Renal pelvis (tissue), 4 donors: ENCODE measurements around the gene ADCY1. TPM values are rescaled to one million over a fixed set of nuclear protein-coding genes. Genes with fewer than 3 reads are reported as not detected.

Experiments
- DNase-seq: peaks from one replicate; pipeline ENCODE4 v3.0.0-alpha.2; 2013
- polyA plus RNA-seq, 3 donors: library from polyadenylated mRNA; unstranded; fragments of 120-200 nt; gene quantifications; one replicate each; pipeline ENCODE4 v1.2.1, GENCODE V29; 2013; ENCODE audit not compliant: insufficient read length in 3 of 3

Gene ADCY1
- polyA plus RNA-seq, 3 donors: 3.6 to 3.8 (median 3.7) TPM

DNA sequence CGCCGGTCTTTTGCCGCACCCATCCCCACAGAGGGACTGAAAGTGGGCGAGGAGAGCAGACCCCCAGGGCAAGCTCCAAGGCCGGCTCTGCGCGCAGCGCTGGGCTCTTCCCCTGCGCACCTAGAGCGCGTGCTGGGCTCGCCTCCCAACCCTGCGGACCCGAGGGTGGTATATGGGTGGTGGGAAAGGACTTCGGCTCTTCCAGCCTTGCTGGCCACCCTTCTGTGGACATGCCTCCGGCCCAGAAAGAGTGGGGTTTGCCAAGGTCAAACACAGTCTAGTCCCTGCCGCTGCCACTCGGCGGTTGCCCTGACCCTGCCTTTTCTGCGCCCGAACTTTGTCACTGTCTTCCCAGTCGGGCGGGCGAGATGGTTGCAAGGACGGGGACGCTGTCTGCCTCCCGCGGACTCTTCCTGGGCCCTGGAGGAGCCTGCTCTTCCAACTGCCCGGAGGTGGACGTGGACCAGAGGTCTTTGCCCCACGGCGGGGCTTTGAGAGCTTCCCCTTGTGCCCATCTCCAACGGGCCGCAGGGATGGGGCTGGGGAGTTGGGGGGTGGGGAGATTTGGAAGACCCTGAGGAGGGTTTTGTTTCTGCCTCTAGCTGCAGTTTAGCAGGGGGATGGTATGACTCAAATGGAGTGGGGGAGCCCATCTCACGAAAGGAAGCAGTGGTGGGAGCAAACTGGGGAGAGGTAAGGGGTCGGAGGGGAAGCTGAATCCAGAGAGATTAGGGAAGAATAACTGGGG, 1.5 kb downstream of the ADCY1 start:
- no peak for DNase-seq

GRCh38 chr7:45576249-45576929, 2.2 kb downstream of the ADCY1 start:
- no peak for DNase-seq

DNA sequence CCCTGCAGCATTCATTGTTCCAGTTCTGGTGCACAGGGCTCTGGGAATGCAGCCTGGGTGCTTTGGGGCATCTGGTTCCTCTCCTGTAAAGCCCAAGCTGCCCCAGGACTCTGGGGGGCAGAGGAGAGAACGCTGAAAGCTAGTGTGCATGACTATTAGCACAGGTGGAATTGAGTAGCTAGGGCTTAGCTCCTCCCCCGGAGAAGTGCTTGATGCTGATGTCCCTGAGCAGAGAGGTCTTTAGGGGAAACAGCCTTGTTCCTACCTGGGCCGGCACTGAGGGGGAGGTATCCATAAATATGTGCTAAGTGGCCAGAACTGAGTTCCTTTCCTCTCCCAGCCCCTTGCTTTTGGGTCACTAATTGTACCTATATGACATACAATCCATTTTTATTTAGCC, 3.9 kb downstream of the ADCY1 start:
- no peak for DNase-seq

- DNase-seq: no peak
Observed at GRCh38 chr7:45578467-45578866, 4.3 kb downstream of the ADCY1 start.

- DNase-seq: no peak
Observed at GRCh38 chr7:45579391-45579801, 5.2 kb downstream of the ADCY1 start.

DNA sequence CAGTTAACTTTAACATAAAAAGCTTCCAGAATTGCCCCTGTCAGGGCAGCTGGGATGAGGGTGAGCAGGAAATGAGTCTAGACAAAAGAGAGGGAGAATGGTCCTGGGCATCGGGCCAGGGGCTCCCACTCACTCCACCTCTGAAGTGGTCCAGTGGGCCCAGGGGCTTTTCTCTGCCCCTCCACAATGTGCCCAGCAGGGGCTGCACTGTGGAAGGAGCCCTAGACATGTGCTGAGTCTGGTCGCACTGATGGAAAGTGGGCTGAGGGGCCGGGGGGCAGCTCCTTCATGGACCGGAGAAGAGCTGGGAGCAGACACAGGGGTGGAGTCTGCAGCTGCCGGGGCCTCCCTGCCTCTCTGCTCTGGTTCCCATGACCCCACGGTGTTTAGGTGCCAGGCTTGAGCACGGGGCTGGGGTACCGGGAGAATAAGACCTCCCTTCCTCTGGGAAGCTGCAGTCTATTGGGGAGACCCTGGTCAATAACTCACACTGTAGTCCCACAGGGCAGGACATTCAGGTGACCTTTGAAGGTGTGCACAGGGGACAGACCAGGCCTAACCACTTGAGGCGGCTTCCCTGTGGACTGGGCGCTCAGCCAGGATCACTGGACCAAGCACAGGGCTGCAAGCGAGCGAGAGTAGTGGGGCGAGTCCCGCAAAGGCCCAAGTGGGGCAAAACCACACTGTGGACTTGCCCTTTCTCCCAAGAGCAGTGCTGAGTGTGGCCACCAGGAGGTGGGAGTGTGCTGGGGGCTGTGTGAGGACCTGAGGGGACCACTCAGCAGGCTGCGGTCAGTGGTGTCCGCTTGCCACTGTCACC, 6.1 kb downstream of the ADCY1 start:
- no peak for DNase-seq

DNA sequence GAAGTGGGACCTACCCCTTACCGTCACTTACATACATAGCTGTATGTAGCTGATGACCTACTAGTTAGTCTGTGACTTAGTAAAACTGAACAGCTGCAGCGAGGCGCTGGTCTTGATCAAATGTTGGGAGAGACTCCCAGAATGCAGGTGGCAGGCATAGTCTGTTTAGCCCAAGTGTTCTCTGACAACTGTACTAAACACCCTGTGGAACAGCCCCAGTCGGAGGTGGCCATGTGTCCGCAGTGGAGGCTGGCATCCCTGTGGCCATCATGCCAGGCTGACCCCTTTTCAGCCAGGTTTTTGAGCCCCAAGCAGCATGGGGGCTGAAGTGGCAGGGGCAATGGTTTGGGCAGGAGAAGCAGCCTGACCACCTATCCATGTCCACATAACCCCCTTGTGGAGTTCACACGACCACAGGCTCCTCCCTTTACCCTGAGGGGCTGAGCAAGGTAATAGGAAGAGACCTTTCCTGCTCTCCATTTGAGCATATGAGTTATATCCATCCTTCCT, 7.2 kb downstream of the ADCY1 start:
- no peak for DNase-seq

GRCh38 chr7:45582136-45582749, 8.1 kb downstream of the ADCY1 start:
- DNase-seq: no peak

GRCh38 chr7:45582868-45583277, 8.7 kb downstream of the ADCY1 start:
- no peak for DNase-seq

GRCh38 chr7:45583296-45583695, 9.1 kb downstream of the ADCY1 start:
- DNase-seq: no peak

DNA sequence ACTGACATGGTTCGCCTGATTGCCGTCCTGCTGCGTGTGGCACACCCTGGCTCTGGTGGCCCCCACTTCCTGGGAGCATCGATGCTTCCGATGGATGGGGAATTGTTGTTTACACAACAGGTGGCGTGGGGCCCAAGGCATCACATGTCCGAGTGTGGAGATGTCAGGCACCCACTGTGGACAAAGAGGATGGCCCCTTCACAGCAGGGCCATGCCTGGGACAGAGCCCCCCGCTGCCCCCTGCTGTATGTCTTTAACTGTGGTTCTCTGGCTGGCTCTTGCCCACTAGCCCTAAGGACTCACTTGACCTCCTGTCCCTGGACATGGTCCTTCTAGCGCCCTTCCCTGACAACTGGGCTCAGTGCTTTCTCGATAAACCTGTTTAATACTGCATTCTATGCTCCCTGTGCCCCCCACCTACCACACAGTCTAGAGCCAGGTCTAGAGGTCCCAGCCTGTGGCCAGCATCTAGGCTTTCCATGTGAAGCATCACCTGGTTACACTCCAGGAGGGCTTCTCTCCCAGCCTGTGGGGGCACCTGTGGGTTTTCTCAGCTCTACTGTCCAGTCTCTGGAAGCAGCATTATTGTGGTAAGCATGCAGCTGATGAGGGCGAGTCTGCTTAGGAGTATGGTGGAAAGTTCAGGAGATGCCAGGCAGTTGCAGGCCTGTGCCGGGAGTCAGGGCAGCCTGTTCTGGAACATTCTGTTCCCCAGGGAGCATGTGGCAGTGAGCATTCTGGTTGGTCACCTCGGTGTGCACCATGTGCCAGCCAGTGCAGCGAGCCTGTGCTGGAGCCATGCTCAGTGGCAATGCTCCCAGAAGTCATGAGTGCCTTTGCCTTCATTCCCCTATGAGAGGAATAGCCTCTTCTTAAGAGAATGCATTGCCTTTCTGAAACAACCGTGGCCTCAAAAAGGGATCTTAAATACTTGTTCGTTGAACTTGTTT, 10.4 kb downstream of the ADCY1 start:
- DNase-seq: no peak

- no peak for DNase-seq
Observed at GRCh38 chr7:45585628-45586027, 11.5 kb downstream of the ADCY1 start.

- DNase-seq: no peak
Observed at GRCh38 chr7:45586542-45587520, 12.7 kb downstream of the ADCY1 start.

GRCh38 chr7:45588466-45588865, 14.3 kb downstream of the ADCY1 start:
- no peak for DNase-seq

DNA sequence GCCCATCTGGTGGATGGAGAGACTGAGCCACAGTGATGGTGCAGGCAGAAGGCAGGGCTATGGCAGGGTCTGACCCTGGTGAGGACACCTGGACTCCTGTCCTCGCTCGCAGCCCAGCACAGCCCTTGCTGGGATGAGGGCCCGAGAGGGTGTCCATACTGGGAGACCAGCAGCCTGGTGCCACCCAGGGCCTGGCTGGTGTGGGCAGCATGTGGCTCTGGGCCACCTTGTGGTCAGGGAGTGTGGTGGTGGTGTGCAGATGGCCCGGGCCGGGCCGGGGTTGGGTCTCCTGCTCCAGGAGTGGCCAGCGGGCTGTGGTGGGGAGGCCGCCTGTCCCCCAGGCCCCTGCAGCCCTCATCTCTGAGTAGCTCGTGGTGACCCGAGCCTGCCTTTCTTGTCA, 14.9 kb downstream of the ADCY1 start:
- no peak for DNase-seq

DNA sequence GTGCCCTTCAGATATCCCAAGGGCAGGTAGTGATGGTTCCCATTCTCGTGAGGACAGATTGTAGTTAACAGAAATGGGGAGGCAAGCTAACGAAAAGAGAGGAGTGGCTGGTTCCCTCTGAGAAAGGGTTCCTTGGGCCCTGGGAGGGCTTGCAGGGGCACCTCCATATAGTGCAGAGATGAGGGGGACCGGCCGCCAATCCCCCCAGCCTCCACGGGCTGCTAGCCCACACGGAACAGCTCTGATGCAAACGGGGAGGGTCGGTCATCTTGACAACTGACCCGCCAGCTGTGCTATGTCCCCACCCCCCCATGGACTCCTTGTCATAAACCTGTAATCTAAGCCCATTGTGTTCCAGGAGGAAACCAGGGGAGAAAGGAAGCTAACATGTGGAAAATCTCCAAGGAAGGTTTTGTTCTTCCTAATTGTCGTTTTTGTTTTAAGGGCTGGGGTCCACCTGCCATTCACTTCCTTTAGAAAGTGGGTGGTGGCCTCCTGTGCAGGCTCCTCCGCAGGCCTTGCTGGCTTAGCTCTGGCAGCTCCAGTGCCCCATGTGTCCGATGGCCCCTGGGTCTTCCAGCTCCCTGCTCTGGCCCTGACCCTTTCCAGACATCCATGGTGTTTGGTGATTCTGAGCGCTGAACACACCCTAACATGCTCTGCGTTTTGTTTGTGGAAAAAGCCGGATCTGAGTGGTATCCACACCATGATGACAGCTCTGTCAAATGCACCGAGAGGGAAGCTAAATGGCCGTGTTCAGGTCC, 15.9 kb downstream of the ADCY1 start:
- no peak for DNase-seq

GRCh38 chr7:45590679-45591057, 16.5 kb downstream of the ADCY1 start:
- no peak for DNase-seq

DNA sequence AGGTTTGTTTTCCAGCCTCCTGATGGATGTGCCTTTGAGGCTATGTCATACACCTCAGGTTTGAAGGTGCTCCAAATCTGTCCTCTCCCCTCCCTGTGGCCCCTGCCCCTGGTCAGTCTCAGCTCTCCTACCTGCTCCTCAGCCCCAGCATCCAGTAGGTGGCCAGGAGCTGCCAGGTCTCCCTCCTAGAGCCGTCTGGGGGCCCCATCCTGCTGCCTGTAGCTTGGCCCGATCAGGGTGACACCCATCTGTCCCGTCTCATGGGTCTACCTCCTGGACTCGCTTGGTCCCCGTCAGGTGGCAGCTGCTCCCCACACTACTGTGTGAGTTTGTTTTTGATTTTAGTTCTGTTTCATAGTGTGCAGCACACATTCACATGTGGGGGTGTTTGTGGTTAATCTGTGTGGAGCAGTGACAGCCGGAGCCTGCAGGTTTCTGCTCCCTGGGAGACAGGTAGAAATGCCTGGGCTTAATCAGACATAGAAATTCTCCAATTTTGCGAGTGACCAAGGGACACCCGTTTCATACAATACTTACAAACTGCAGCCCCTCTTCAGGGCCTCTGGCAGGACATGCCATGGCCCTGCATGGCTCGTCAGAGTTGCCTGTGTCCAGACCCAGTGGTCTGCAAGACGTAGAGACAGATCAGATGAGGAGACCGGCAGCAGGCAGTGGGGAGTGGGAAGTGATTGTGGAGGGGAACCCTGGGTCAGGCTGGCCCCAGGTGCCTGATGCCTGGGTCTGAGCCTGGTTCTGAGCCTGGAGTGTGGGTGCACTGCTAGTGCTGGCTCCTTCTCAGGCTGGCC, 17.1 kb downstream of the ADCY1 start:
- DNase-seq: no peak
